GM19467 (cell line): Measurements from ENCODE around the gene M6PR.
A peak's percentile ranks its signal among the peaks of the same experiment; 100 is the strongest.
"Not testable (repeated sequence)": the region's sequence is repeated elsewhere in the genome, so short reads cannot be mapped to it uniquely, and the experiment has no call there.

Experiments
- ATAC-seq: cut with Tn5 transposase; IDR thresholded peaks from one replicate; pipeline ENCODE4 v1.9.1; 2021; ENCODE audit warnings: mild to moderate bottlenecking, moderate library complexity; ENCODE audit not compliant: unreplicated experiment

M6PR gene

DNA sequence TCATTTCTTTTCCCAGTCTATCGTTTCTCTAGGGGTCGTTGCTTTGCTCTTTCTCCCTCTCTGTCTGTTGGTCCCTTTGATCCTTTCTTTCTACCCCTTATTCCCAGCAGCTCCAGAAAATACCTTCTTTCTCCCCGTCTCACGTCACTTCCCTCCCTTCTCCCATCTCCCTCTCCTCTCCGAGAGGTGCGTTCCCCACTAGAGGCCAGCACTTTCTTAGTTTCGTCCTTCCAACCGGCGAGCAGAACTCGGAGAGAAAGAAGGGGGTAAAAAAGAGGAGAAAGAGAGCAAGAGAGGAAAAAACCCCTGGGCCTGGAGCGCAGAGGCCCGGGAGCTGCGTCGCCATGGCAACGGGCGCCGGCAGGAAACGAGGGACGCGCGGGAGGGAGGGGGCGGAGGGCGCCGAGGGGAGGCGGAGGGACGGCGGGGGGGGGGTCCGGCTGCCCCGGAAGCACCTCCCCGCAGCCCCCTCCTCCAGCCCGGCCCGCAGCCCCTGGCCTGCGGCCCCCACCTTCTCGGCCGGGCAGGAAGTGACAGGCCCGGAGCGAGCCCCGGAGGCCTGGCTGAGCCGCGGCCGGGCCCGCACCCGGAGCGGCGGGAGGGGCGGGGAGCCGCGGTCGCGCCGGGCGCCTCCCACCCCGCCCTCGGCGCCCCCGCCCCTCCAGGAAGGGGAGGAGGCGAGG is 35.3 kb downstream of the M6PR start, which contains the start of gene PHC1:
TSS of gene PHC1 (plus strand) at position 477 of the 683 bp plus-strand sequence. CDS start 3,169 bp downstream, outside the sequence.
- ATAC-seq, result peak; percentile 39

DNA sequence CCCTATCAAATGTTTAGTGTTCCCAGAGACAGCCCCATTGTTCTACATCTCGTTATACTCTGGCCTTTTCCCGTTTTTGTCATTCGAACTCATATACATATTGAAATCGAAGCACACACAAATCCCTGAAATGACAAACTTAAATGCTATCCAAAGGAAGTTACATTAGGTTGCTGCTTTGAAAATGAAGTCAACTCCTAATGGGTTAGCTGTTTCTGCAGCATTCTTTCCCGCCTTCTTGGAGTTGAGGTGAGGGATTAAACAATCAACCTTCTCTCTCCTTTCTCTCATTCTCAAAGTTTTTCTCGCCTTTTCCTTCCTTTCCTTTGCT is 35.8 kb downstream of the M6PR start:
- ATAC-seq, result no peak

DNA sequence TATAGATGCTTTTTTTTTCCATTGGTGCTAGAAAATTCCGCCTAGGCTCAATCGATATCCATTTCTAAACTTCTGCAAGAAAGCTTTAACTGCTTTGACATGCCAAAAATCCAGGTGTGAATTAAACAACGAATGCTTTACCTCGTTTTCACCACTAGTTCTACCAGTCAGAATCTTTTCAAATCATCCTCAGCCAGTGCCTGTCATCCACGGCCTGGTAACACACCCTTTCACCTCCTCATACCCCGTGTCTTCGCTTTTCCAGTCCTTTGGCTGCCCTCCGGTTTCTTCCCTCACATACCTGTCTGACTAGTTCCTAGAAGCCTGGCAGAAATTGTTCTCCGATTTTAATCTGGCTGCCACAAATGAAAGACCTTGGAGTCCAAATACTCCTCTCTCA is 36.5 kb downstream of the M6PR start:
- no peak for ATAC-seq

DNA sequence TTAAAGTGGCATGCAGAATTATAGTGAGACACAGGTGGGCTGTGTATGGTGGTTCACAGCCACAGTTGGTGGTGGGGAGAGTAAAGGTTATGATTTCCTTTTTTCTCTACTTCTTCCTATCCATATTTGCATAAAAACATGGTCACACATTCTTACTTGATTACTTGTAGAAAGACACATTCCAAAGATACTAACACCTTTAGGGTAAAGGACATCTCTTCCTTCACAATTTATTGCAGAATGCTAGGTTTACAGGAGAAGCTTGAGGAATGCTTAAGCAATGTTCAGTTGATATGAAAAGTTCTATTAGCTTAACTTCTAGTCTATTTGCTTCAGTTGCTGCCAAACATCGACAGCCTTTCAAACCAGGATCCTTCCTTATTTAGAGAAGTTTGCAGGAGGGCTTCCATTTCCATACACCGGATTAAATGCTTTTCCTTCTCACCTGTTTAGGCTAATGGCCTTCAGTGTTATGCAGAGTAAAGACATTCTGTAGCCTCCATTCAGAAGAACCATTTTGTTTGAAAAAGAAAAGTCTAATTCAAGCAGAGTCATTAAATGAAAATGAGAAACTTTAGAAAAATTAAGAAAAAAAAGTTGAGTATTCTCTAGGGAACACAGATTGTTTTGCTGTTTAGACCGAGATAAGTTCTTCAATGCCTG is 37.7 kb downstream of the M6PR start:
- no peak for ATAC-seq

DNA sequence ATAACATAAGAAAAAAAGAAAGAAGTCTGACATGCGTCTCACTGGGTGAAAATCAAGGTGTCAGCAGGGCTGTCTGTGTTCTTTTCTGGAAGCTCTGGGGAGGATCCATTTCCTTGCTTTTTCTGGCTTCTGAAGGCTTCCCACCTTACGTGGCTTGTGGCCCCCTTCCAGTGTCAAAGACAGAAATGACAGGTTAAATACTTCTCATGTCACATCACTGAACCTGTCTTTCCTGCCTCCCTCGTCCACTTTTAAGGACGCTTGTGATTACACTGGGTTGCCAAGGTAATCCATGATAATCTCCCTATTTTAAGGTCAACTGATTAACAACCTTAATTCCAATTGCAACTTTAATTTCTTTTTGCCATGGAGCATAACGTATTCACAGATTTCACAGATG is 39.7 kb downstream of the M6PR start:
- ATAC-seq, result no peak

DNA sequence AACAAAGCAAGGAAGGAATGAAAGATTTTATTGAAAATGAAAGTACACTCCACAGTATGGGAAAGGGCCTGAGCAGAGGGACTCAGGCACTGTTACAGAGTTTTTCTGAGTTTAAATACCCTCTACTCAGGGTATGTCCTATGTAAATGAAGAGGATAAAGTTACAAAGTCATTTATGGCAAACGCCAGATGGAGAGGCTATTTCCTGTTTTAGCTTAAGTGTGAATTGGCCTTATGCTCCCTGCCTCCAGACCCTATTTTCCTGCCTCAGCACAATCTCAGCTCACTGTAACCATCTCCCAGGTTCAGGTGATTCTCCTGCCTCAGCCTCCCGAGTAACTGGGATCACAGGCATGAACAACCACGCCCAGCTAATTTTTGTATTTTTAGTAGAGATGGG is 41.9 kb downstream of the M6PR start:
- no peak for ATAC-seq

DNA sequence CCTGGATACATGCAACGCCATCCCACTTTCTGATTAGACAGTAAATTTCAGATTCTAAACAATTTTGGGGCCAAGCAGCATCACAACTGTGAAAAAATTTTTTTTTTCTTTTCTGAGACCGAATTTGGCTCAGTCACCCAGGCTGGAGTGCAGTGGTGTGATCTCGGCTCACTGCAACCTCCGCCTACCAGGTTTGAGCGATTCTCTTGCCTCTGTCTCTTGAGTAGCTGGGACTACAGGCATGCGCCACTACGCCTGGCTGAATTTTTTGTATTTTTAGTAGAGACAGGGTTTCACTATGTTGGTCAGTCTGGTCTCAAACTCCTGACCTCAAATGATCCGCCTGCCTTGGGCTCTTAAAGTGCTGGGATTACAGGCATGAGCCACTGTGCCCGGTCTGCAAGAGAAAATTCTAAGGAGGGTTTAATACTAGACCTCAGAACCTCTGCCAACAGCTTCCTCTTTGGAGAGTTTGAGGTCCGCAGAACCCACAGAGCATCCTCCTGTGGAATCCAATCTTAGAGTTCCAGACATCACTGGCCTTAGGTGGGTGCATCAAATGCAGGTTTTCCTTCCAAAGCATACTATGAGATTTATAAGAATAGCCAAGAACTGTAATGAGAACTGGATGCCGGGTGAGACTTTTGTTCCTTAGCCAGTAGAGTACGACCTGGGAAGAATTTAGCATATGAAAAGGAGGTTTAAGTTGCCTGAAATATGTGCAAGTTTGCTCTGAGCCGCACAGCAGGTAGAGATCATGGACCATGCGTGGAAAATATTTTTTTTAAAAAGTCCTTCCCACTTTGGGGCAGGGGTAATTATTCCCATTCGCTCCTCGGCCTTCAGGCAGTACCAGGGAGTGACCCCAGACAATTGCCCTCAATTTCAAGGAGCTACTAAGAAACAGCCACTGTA is 42.9 kb downstream of the M6PR start:
- no peak for ATAC-seq

DNA sequence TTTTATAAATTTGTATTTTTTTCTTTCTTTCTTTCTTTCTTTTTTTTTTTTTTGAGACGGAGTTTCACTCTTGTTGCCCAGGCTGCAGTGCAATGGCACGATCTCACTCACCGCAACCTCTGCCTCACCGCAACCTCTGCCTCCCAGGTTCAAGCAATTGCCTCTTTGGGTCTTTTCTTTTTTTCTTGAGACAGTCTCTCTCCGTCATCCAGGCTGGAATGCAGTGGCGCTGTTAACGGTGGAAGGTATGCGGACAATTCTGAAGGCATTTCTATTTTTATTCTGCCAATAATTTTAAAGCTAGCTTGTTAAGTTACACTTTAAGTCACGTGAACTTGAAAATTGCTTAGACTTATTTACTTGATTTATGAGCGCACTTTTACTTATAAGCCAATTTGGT is 43.9 kb downstream of the M6PR start:
- ATAC-seq, result no peak

DNA sequence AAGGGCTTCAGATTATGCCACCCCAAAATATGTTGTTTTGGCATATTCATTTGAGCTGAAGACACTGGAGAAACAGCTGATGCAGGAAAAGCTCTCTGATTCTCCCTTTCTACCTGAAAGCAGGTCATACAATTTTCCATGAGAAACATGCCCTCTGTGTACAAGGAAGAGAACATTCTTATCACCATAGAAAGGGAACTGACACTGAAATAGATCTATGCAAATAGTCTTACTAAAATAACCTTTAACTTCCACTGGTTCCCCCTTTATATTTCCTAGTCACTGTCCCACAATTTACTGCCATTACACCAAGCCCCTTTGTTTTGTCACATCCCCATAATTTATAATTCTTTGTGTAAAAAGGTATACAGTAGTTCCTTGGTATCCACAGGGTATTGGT is 44.8 kb downstream of the M6PR start:
- ATAC-seq, result no peak

DNA sequence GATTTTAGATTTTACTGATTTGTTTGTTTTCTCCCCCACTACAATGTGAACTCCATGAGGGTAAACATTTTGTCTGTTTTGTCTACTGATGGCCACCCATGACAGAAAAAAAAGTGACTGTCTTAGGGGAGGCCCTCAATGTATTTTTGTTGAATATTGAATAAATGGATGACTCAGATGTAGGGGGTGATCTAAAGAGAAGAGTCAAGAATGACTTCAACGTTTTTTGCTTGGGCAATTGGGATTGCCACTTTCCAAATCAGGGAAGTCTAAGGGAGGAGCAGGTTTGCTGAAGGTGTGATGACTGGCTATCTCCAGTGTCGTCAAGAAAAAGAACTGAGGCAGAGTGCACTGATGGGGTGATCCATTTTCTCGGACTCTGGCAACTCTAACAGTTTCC is 45.8 kb downstream of the M6PR start:
- ATAC-seq, result no peak

DNA sequence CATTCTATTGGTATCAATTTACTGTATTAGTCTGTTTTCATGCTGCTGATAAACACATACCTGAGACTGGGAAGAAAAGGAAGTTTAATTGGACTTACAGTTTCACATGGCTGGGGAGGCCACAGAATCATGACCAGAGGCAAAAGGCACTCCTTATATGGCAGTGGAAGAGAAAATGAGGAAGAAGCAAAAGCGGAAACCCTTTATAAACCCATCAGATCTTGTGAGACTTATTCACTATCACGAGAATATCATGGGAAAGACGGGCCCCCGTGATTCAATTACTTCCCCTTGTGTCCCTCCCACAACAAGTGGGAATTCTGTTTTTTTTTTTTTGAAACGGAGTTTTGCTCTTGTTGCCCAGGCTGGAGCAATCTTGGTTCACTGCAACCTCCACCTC is 46.7 kb downstream of the M6PR start:
- ATAC-seq, result not testable (repeated sequence)

DNA sequence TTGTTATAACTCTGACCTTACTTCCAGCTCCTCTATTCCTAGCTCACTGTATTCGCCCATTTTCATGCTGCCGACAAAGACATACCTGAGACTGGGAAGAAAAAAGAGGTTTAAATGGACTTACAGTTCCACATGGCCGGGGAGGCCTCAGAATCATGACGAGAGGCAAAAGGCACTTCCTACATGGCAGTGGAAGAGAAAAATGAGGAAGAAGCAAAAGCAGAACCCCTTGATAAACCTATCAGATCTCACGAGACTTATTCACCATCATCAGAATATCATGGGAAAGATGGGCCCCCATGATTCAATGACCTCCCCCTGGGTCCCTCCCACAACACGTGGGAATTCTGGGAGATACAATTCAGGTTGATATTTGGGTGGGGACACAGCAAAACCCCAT is 49.6 kb downstream of the M6PR start:
- ATAC-seq, result no peak

DNA sequence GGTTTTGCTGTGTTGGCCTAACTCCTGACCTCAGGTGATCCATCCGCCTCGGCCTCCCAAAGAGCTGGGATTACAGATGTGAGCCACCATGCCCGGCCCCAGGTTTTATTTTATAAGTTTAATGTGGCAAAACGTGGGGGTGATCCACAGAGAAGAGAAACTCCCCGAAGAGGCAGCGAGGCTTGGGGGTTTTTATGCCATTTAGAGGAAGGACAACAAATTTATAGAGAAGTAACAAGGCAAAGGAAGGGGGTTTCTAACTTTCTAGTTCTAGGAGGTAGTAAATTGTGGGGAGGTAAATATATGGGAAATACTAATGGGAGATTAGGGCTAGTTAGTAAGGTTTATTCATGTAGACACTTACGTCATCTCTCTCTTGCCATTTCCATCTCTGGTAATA is 52.4 kb downstream of the M6PR start:
- ATAC-seq, result no peak

DNA sequence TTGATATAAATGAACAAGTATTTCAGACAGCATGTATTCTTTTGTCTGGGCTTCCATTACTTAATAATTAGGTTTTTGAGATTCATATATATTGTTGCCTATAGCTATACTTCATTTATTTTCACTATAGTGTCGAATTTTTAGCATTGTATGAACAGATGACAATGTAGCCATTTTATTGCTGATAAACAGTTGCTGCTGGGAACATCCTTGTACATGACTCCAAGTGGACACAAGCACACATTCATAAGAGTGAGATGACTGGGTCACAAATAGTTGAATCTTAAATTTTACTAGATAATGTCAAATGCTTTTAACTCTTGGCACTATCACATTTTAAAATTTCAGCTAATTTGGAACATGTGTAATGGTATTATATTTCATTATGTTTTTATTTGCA is 54.5 kb downstream of the M6PR start:
- ATAC-seq, result no peak

DNA sequence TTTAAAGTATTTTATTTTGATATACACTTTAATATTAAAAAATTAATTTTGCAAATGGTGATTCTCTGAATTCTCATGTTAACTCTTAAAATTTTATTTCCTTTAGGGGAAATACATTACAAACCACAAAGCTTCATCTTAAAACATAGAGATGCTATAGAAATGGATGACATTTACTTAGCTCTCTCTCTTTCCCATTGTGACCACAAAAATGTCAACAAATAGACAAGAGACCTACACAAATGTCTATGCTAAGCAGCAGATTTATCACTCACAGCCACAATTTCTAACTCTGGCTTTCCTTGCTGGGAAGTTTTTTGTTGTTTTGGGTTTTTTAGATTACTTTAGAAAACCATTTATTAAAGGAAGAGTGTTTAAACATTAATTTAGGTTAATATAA is 55.1 kb downstream of the M6PR start:
- ATAC-seq, result no peak

DNA sequence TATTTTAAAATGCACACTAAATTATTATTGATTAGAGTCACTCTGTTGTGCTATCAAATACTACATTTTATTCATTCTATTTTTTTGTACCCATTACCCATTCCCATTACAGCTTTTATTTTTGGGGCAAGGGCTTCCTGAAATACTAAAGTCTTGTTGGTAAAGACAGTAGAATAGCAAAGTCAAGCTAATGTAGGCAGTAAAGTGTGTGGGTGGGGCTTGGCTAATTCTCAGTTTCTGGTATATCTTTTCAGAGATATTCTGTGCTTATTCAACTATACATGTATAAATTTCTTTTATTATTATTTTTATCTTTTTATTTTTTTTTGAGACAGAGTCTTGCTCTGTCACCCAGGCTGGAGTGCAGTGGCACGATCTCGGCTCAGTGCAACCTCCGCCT is 57.5 kb downstream of the M6PR start:
- ATAC-seq, result no peak
